Fibroblast of the aortic adventitia (primary cell): Measurements from ENCODE around the gene SMIM35. TPM values are rescaled to one million over a fixed set of nuclear protein-coding genes. Genes with fewer than 3 reads are reported as not detected.

Experiments
- DNase-seq: peaks from one replicate; pipeline ENCODE4 v3.0.0-alpha.2; 2010; ENCODE audit warnings: low read depth
- H3K4me3 ChIP-seq: 2 replicates; pipeline ENCODE4 v1.5.1; 2011; ENCODE audit warnings: low read depth, mild to moderate bottlenecking, control low read depth, low read length, moderate library complexity
- CTCF ChIP-seq: IDR thresholded peaks from 2 replicates; pipeline ENCODE4 v1.5.1; 2011; ENCODE audit warnings: mild to moderate bottlenecking, low read length, control low read depth, inconsistent platforms; ENCODE audit not compliant: insufficient read depth
- total RNA-seq: library from RNA; depleted of rRNA; stranded (reverse); fragments of >200 nt; gene quantifications from 2 replicates; pipeline ENCODE4 v1.2.3, GENCODE V29; 2012; ENCODE audit warnings: low replicate concordance

SMIM35 gene
- total RNA-seq: not detected in 2 replicates

GRCh38 chr11:118086913-118087768 lies at the start of gene SMIM35:
SMIM35 (minus strand) TSS chr11:118086963; CDS start chr11:118086757, 206 bp downstream.
- TF ChIP-seq CTCF: no peak
- no peak for DNase-seq

GRCh38 chr11:118136341-118136740 lies 49.6 kb upstream of the SMIM35 start:
- no peak overlapping the region for H3K4me3 ChIP-seq
- no peak for TF ChIP-seq CTCF
- no peak for DNase-seq

More at GRCh38 chr11:118086913-118087768, at the start of gene SMIM35:
- H3K4me3 ChIP-seq: no peak within 1 kb of the TSS

GRCh38 chr11:118135796-118136165 lies 49.0 kb upstream of the SMIM35 start:
- H3K4me3 ChIP-seq: no peak overlapping the region
- TF ChIP-seq CTCF: no peak
- DNase-seq: no peak

GRCh38 chr11:118135051-118135795 lies 48.5 kb upstream of the SMIM35 start:
- TF ChIP-seq CTCF: no peak
- no peak overlapping the region for H3K4me3 ChIP-seq
- DNase-seq: no peak

GRCh38 chr11:118133816-118134215 lies 47.1 kb upstream of the SMIM35 start:
- no peak for TF ChIP-seq CTCF
- H3K4me3 ChIP-seq: no peak overlapping the region
- no peak for DNase-seq

GRCh38 chr11:118132385-118133151 lies 45.8 kb upstream of the SMIM35 start:
- DNase-seq: no peak
- no peak for TF ChIP-seq CTCF
- H3K4me3 ChIP-seq: no peak overlapping the region
